ENCODE results near the gene PCSK5.
"Not testable (repeated sequence)": the region's sequence is repeated elsewhere in the genome, so short reads cannot be mapped to it uniquely, and the experiment has no call there.

Gene PCSK5

DNA sequence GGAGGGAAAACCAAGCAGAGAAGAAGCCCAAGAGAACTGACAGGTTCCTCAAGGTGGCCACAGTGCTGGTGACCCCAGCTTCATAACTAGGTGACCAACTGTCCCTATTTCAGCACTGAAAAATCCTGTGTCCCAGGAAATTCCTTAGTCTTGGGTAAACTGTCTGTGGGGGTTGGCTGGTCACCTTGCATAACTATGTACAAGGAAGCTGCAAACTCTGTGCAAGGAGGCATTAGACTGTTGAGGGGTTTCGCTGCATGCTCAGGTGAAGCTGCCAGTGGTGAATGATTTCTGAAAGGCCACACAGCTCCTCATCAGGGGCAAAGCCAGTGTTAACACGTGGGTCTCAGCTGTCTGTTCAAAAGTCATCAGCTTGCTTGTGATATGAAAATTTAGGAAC, 36.9 kb downstream of the PCSK5 start:
- DNase-seq: no peak

GRCh38 chr9:75930190-75930589, 39.7 kb downstream of the PCSK5 start:
- DNase-seq: peak; percentile 21

- peak; percentile 45 for DNase-seq
Measured at GRCh38 chr9:75930730-75931321, 40.4 kb downstream of the PCSK5 start.

DNA sequence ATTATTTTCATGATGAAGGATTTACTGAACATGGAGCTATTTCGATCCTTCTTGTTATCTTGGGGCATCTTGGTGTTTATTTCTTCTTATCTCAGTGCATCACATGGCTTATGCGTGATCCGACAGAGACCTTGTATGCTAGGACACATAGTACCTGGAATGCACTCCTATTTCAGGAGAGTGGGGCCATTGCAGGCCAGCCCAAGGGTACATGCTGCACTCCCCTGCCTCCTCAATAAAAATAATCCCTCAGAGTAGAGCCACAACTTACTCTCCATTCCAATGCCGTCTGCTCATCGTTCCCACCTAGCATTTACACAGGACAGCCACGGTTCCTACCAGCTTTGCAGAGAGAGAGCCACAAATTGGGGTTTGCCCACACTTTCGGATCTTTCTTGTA, 43.5 kb downstream of the PCSK5 start:
- DNase-seq: no peak

GRCh38 chr9:75935591-75935990, 45.1 kb downstream of the PCSK5 start:
- DNase-seq: no peak

DNA sequence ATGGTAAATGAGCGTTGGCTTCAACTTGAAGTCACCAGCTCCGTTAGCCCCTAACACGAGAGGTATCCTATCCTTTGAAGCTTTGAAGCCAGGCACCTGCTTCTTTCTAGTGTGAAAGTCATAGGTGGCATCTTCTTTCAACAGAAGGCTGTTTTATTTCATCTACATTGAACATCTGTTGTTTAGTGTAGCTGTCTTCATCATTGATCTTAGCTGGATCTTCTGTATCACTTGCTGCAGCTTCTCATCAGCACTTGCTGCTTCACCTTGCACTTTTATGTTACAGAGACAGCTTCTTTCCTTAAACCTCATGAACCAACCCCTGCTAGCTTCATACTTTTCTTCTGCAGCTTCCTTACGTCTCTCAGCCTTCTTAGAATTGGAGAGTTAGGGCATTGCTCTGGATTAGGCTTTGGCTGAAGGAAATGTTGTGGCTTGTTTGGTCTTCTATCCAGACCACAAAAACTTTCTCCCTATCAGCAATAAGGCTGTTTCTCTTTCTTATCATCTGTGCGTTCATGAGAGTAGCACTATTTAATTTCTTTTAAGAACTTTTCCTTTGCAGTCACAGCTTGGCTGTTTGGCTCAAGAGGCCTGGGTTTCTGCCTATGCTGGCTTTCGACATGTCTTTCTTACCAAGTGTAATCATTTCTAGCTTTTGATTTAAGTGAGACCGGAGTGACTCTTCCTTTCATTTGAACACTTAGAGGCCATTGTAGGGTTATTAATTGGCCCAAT, 47.2 kb downstream of the PCSK5 start:
- no peak for DNase-seq

- DNase-seq: no peak
Measured at GRCh38 chr9:75938946-75939345, 48.5 kb downstream of the PCSK5 start.

- no peak for DNase-seq
Measured at GRCh38 chr9:75939536-75940111, 49.2 kb downstream of the PCSK5 start.

- no peak for DNase-seq
Measured at GRCh38 chr9:75941066-75941465, 50.6 kb downstream of the PCSK5 start.

DNA sequence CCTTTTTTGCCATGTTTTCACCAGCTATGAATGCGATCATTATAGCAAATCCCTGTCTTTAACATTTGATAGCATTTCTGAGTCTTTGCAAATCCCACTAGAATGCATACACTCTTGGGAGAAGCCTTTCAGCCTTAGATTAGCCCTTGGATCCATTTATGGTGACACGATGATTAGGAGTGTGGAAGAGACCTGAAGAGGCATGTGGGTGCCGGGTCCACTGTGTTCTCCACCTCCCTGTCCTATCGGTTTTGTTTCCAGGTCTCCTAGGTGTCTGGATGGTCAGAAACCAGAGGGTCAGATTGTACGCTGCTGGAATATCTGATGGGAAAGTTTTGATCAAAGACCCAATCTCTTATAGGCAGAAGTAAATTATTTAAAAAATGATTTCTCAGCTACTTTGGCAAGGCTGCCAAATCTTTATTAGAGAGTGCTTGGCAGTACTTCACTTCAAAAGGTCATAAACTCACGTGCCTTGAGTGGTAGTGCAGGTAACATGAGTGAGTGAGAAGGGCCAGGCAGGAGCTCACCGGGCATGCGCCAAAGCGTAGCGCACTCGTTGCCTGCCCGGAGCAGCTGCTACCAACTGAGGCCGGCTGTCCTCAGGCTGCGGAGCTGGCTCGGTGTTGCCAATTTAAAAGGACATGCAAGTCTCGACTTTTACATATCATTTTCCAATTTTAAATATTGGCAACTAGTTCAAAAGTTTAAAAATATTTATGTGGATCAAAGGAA, 51.3 kb downstream of the PCSK5 start:
- DNase-seq: no peak

DNA sequence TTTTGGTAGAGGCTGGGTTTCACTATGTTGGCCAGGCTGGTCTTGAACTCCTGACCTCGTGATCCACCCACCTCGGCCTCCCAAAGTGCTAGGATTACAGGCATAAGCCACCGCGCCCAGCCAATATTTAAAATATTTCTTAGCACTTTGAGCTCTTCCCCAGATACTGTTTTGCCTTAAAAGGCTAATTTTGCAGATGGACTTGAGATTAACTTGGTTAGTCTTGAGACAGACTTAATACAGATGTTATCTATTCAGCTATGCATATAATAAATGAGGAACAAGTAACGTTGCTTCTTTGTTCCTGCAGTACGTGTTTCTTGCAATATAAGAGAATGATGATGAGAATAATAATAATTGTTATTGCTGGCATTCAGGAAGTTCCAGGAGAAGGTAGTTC, 56.3 kb downstream of the PCSK5 start:
- no peak for DNase-seq

DNA sequence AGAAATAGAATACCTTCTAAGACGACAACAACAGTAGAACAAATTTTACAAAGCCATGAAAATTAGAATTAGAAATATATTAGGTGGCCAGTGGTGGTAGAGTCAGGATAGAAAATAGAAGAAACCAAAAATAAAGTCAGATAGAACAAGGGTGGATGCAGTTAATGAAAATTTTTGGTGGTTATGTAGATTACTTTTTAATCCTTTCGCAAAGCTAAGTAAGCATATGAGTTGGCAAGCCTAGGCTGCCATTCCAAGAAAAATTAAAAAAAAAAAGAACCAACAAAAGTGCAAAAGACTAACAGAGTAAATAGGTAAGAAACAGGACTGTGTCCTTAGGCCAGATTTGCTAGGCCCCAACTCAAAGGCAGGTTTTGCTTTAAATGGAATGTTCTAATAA, 56.8 kb downstream of the PCSK5 start:
- no peak for DNase-seq

DNA sequence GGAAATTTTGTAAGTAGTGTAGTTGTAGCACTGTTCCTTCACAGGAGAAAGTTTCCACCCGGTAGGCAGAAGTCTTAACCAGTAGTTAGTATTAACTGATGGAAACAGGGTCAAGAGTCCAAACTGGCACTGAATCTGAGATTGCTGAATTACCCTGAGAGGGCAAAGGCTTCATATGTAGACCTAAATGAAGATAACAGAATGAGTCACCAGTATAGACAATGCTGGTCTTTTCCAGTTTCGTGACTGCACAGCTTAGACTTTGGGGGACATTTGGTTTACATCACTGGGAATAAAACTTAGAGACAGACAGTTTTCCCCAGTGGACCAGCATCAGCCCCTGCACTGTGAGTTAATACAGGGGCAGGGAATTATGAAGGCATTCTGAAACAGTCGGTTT, 60.5 kb downstream of the PCSK5 start:
- no peak for DNase-seq

DNA sequence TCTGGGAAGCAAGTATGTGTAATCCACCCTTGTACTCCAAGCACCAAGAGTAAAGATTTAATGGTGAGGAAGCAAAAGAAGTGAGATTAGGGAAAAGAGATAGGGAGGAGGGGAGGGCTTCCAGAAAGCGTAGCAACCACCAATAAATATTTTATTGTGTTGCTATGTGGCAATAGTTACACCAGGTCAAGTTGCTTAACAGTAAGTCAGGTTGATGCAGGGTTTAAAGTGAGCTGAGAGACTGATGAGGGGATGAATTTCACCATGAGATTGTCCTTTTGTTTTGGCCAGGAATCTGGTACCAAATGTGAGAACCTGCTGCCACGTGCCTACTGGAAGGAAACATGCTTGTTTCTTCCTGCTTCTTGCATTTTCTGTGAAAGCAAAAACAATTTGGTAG, 62.7 kb downstream of the PCSK5 start:
- no peak for DNase-seq

DNA sequence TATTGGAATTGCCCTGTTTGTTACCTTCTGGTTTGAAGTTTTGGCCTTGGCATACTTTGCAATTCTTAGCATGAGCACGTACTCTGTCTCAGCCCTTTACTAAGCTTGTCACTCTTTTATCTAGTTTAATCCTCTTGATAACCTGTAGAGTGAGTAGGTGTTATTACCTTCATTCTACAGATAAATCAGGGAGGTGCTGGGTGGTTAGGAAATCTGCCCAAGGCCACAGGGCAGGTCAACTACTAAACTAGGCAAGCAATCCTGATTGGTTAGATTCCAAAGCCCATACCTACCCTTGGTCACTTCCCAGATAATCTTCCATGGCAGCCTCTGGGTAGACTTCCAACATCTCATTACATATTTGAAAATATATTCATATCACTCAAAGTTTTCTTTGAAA, 65.7 kb downstream of the PCSK5 start:
- no peak for DNase-seq

- DNase-seq: no peak
Measured at GRCh38 chr9:75957116-75957515, 66.6 kb downstream of the PCSK5 start.

DNA sequence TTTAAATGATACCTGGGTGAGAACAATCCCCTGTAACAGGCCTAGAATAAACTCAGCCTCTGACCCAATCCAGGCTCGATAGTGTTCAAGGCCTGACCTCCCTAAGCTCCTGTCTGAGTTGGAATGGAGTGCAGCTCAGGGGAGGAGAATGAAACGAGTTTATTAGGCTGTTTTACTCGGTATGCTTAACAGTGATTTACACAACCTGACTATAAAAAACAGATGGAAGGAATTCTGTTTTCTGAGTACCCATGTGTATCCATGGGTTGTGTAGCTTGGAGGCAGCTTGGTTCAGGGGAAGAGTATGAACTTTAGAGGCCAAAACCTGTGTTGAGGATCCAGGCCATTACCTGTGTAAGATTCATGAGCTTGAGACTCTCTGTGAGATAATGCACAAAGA, 67.8 kb downstream of the PCSK5 start:
- DNase-seq: no peak

DNA sequence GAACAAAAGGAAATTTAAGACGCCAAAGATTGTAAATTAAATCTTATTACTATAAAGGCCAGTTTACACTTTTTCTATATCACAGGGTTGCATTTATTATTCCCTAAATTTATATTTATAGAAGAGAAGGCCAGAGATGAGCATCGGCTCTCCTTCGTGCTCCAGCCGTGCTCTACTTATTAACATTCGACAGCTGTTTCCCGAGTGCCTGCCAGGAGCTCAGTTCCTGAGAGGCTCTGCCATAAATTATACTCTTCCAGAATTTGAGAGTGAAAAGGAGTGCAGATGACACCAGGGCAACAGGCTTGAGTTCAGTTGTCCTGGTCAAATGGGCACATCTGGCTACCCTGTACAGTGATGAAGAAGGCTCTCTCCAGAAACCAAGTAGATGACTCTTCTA, 70.1 kb downstream of the PCSK5 start:
- DNase-seq: no peak

GRCh38 chr9:75962013-75962661, 71.7 kb downstream of the PCSK5 start:
- DNase-seq: no peak

GRCh38 chr9:75962662-75963036, 72.2 kb downstream of the PCSK5 start:
- DNase-seq: no peak

GRCh38 chr9:75963321-75963720, 72.8 kb downstream of the PCSK5 start:
- DNase-seq: not testable (repeated sequence)

DNA sequence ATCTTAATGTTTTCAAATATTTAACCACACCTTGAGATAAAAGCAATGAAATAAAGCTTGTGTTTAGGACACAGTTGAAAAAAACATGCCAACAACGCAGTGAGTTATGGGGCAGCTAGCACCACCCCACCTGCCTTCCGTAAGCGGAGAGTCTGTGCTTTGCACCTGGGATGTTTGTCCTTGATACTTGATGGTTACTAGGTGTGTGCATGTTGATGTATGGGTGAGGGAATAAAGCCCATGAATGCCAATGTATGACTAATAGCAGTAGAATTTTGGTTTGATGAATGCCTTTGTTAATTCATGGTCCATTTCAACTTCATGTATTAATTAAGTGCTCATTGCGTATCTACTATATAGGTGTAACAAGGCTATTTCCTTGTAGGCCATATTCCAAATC, 74.0 kb downstream of the PCSK5 start:
- no peak for DNase-seq

- DNase-seq: no peak
Measured at GRCh38 chr9:75965231-75965630, 74.8 kb downstream of the PCSK5 start.
